ENCODE data around the gene ACAN. TPM values are rescaled to one million over a fixed set of nuclear protein-coding genes. Genes with fewer than 3 reads are reported as not detected.

Gene ACAN
- total RNA-seq, 4 donors from 2014 or later = 0.38 TPM; not detected in 3

DNA sequence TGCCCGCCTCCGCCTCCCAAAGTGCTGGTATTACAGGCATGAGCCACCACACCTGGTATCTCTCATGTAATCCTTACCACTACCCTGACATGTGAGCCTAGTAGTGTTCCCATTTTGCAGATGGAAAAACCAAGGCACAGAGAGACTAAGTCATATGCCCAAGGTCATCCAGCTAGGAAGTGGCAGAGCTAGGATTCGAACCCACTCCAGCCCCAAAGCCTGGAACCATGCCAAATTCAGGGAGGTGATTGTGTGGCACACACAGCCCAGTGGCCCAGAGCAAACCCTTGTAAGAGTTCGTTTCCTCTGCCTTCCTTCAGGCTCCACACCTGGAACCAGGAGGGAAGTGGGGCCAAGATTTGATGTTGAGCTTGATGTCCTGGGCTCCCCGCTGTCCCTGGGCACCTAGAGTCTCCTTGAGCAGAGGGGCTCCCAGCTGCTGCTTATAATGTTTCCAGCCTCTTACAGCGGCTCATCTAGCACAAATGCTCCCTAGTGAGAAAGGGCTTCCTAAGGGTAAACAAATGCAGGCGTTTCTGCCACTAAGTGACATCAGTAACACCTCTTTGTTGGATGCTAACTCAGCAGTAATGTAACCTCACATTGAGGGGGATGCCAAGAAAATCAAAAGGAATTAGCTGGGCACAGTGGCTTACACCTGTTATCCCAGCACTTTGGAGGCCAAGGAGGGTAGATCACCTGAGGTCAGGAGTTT is 88.5 kb downstream of the ACAN start:
- H3K36me3 ChIP-seq = no peaks in the 10 kb centered on the region
- no peak overlapping the region for H3K4me3 ChIP-seq
- H3K4me1 ChIP-seq = peaks cover 0 to 18% (median 14%) of the 10 kb centered on the region in 4 donors
- DNase-seq = no peak
- H3K27ac ChIP-seq = no peak overlapping the region
- peaks cover 0 to 6% of the 10 kb centered on the region in 2 donors for H3K27me3 ChIP-seq
- no peak for TF ChIP-seq POLR2A (IDR thresholded peaks at IDR 0.05)
- TF ChIP-seq, protein P1, sequence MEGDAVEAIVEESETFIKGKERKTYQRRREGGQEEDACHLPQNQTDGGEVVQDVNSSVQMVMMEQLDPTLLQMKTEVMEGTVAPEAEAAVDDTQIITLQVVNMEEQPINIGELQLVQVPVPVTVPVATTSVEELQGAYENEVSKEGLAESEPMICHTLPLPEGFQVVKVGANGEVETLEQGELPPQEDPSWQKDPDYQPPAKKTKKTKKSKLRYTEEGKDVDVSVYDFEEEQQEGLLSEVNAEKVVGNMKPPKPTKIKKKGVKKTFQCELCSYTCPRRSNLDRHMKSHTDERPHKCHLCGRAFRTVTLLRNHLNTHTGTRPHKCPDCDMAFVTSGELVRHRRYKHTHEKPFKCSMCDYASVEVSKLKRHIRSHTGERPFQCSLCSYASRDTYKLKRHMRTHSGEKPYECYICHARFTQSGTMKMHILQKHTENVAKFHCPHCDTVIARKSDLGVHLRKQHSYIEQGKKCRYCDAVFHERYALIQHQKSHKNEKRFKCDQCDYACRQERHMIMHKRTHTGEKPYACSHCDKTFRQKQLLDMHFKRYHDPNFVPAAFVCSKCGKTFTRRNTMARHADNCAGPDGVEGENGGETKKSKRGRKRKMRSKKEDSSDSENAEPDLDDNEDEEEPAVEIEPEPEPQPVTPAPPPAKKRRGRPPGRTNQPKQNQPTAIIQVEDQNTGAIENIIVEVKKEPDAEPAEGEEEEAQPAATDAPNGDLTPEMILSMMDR (IDR thresholded peaks at IDR 0.05) = no peak
- no peaks in the 10 kb centered on the region for H3K9me3 ChIP-seq

DNA sequence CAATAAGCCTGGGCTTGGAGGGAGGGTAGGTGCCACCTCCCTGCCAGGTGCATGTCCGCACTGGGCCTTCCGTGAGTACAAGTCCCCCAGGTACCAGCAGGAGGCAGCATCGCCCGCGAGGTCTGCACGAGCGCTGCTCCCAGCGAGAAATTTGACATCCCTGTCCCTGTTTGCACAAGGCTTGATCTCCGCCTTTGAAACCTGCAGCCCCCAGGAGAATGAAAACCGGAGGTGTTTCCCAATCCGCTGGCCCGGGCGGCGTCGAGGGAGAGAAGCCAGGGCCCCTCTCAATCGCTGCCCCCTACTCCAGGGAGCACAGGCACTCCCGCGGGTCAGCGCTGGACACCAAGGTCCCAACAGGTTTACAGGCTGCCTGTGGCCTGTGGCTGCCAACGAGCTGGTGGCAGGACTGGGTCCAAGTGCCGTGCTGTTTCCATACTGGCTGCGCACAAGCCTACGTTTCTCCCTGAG is 91.1 kb downstream of the ACAN start:
- Histone ChIP-seq H3K9me3 (no peaks in the 10 kb centered on the region), H3K27ac (peak overlapping the region in 1 of 4 donors; percentile 60), H3K36me3 (no peaks in the 10 kb centered on the region), H3K27me3 (peaks cover 0 to 6% of the 10 kb centered on the region in 2 donors), H3K4me3 (peak overlapping the region; percentile 39 to 64 (median 56)), H3K4me1 (peaks cover 0 to 23% (median 20%) of the 10 kb centered on the region in 4 donors)
- TF ChIP-seq, protein P1 (IDR thresholded peaks at IDR 0.05) = peak; percentile 35 to 70 (median 50)
- no peak for TF ChIP-seq POLR2A (IDR thresholded peaks at IDR 0.05)
- peak; percentile 69 to 83 (median 77) for DNase-seq

DNA sequence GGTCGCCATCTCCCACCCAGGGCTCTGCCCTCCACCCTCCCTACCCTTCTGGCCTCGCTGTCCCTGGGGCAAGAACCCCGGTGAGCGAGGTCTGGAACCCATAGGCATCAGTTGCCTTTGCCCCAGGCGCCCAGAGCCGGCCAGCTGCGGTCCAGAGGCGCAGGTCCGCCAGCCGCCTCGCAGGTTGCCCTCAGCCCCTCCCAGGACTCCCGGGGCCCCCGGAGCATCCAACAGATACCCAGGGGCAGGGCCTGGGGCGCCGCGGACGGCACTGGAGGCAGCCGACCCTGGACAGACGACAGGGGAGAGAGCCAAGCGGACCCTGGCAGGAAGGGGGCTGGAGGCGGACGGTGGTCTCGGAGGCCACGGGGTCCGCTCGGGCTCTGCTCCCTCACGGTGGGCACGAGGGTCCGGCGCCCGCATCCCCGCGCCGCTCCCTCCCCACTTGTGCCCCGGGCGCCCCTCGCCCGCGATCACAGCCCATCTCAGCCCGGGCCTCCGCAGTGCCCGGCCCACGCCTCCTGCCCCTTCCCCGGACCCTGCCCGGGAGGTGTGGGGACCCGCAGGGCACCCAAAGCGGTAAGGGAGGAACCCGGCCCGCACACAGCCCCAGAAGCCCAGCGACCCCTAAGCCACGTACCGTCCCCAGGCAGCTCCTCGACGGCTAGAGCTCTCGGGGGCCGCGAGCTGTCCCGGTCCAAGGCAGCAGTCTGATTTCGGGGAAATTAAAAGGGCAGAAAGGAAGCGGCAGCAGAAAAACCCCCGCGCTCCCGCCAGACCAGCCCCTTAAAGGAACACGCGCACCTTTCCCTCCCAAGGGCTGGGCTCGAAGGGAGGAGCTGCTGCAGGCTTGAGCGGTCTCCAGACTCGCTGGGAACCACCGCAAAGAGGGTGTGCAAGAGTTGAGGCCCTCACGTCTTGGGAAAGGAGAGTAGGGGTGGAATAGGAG is 91.9 kb downstream of the ACAN start, which contains the start of gene HAPLN3:
HAPLN3 (minus strand) TSS at position 726 of the 949 bp plus-strand sequence. CDS start 8,246 bp downstream, outside the sequence.
- Histone ChIP-seq H3K27me3 (peaks cover 0 to 6% of the 10 kb centered on the region in 2 donors), H3K4me1 (peaks cover 0 to 23% (median 20%) of the 10 kb centered on the region in 4 donors), H3K4me3 (peak within 1 kb of the TSS; percentile 39 to 64 (median 56)), H3K36me3 (no peaks in the 10 kb centered on the region), H3K9me3 (no peaks in the 10 kb centered on the region), H3K27ac (peak within 1 kb of the TSS in 1 of 4 donors; percentile 60)
- peak in 2 of 3 donors; percentile 32 to 56 for DNase-seq
- TF ChIP-seq, protein P1 (IDR thresholded peaks at IDR 0.05) = no peak
- TF ChIP-seq POLR2A (IDR thresholded peaks at IDR 0.05) = no peak

DNA sequence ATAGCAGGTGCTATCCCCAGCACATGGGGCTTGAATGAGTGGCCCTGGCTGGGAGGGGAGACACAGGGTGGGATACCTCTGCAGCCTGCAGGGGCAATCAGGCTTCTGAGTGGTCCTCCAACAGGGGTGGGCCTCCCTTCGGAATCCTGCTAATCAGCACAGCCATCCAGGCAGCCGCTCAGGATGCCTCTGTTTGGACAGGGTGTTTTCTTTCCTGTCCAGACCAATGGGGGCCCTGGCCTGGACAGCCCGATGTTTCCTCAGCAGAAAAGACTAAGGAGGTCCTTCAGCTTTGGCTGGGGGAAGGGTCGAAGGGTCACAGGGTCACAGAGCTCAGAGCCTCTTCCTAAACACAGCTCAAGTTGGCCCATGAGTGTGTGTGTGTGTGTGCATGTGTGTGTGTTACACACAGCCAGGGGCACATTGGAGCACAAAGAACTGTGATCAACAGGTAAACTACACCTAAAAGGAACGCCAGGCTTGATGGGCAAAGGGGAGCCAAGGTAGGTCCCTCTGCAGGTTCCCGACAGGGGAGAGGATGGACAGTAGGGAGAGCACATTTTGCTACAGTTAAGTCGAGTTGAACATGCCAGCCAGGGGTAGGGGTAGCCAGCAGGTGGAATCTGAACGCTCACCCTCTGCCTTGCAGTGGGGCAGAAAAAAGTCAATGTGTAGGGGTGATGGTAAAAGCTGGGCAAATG is 93.2 kb downstream of the ACAN start:
- no peak for TF ChIP-seq POLR2A (IDR thresholded peaks at IDR 0.05)
- TF ChIP-seq, protein P1 (IDR thresholded peaks at IDR 0.05) = no peak
- H3K27ac ChIP-seq = peak overlapping the region in 1 of 4 donors; percentile 26
- no peaks in the 10 kb centered on the region for H3K9me3 ChIP-seq
- no peaks in the 10 kb centered on the region for H3K36me3 ChIP-seq
- no peak for DNase-seq
- no peak overlapping the region for H3K4me3 ChIP-seq
- H3K27me3 ChIP-seq = peaks cover 0 to 6% of the 10 kb centered on the region in 2 donors
- H3K4me1 ChIP-seq = peaks cover 0 to 23% (median 20%) of the 10 kb centered on the region in 4 donors

DNA sequence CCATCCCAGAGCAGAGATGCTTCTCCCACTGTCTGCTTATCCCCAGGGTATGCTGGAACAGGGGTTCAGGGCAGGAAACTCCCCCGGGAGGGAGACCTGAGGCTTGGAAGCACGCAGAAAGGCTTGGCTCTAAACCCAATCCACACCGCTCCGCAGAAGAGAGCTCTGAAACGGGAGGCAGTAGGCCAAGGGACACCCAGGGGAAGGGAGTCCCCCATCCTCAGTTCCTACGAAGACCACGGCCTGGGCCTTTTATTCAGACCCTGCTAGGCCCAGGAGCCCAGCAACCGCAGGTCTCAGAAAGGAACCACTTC is 93.9 kb downstream of the ACAN start:
- peak overlapping the region in 1 of 4 donors; percentile 26 for H3K27ac ChIP-seq
- peaks cover 0 to 23% (median 20%) of the 10 kb centered on the region in 4 donors for H3K4me1 ChIP-seq
- TF ChIP-seq POLR2A (IDR thresholded peaks at IDR 0.05) = no peak
- TF ChIP-seq, protein P1 (IDR thresholded peaks at IDR 0.05) = no peak
- H3K4me3 ChIP-seq = no peak overlapping the region
- H3K36me3 ChIP-seq = no peaks in the 10 kb centered on the region
- H3K27me3 ChIP-seq = peaks cover 0 to 6% of the 10 kb centered on the region in 2 donors
- no peak for DNase-seq
- H3K9me3 ChIP-seq = no peaks in the 10 kb centered on the region
